SK-N-SH treated with all-trans-retinoic acid at 6 μM for 48 hours (cell line): ENCODE results near the gene IL17RC.

Experiments used
- CREB5 ChIP-seq: fragments of 250-450 bp; sonication (Bioruptor Pico); IDR thresholded peaks from 2 replicates; pipeline ENCODE4 v1.5.1; 2020; ENCODE audit warnings: low read depth, mild to moderate bottlenecking, moderate library complexity
- ISL1 ChIP-seq: fragments of 250-450 bp; sonication (Bioruptor Pico); IDR thresholded peaks from 2 replicates; pipeline ENCODE4 v2.1.2; 2022; ENCODE audit warnings: mild to moderate bottlenecking, moderate library complexity
- PATZ1 ChIP-seq: fragments of 250-450 bp; sonication (Bioruptor Pico); IDR thresholded peaks from 2 replicates; pipeline ENCODE4 v1.8.0; 2020; ENCODE audit warnings: mild to moderate bottlenecking, moderate library complexity, borderline replicate concordance
- TCF4 ChIP-seq: fragments of 250-450 bp; sonication (Bioruptor Pico); IDR thresholded peaks from 2 replicates; pipeline ENCODE4 v1.8.0; 2021; ENCODE audit warnings: mild to moderate bottlenecking, moderate library complexity, borderline replicate concordance
- TOX ChIP-seq: fragments of 250-450 bp; sonication (Bioruptor Pico); IDR thresholded peaks from 2 replicates; pipeline ENCODE4 v1.8.0; 2021; ENCODE audit warnings: mild to moderate bottlenecking, moderate library complexity, borderline replicate concordance
- ZC3H10 ChIP-seq: fragments of 250-450 bp; sonication (Bioruptor Pico); IDR thresholded peaks from 2 replicates; pipeline ENCODE4 v1.5.1; 2021; ENCODE audit warnings: mild to moderate bottlenecking, moderate library complexity
- ZFP3 ChIP-seq: fragments of 250-450 bp; sonication (Bioruptor Pico); IDR thresholded peaks from 2 replicates; pipeline ENCODE4 v1.5.0; 2020; ENCODE audit warnings: mild to moderate bottlenecking, moderate library complexity
- ZFP30 ChIP-seq: fragments of 450-650 bp; formaldehyde crosslinking; IDR thresholded peaks from 2 replicates; pipeline ENCODE4 v1.5.0; 2022; ENCODE audit warnings: mild to moderate bottlenecking, moderate library complexity
- ZNF565 ChIP-seq: fragments of 450-650 bp; formaldehyde crosslinking; conservative IDR thresholded peaks from 2 replicates; pipeline ENCODE4 v1.5.0; 2020; ENCODE audit warnings: low read depth, mild to moderate bottlenecking, moderate library complexity
- ZNF8 ChIP-seq: fragments of 450-650 bp; formaldehyde crosslinking; IDR thresholded peaks from 2 replicates; pipeline ENCODE4 v1.5.0; 2020; ENCODE audit warnings: mild to moderate bottlenecking, moderate library complexity

- TF ChIP-seq TCF4 (CRISPR knock-in tag) = no peak
- TF ChIP-seq ZNF565 (CRISPR knock-in tag) = no peak
- TF ChIP-seq ZC3H10 (CRISPR knock-in tag) = no peak
- no peak for TF ChIP-seq ZNF8
- TF ChIP-seq TOX = no peak
- no peak for TF ChIP-seq PATZ1 (CRISPR knock-in tag)
- TF ChIP-seq ZFP30 (CRISPR knock-in tag) = no peak
- TF ChIP-seq CREB5 = no peak
- no peak for TF ChIP-seq ISL1
- TF ChIP-seq ZFP3 (CRISPR knock-in tag) = no peak
These were observed 2.2 kb upstream of the IL17RC start for GRCh38 chr3:9914559-9915253.
